Gastroesophageal sphincter (tissue), 4 donors: Measurements from ENCODE around the gene UBR3. TPM values are rescaled to one million over a fixed set of nuclear protein-coding genes. Genes with fewer than 3 reads are reported as not detected.
"Not testable (repeated sequence)": the region's sequence is repeated elsewhere in the genome, so short reads cannot be mapped to it uniquely, and the experiment has no call there.

ENCODE experiments used
- ATAC-seq: fragments of 150-250 bp; one replicate; pipeline ENCODE4 v1.9.1; 2016; ENCODE audit warnings: mild to moderate bottlenecking, moderate library complexity
- H3K27ac ChIP-seq, 4 donors: fragments of 200-600 bp; sonication (generic) in 3 of 4; 1 replicate in 3 of 4; 2 replicates in 1 of 4; pipeline ENCODE4 v1.5.1; 2016 to 2019
- H3K27me3 ChIP-seq: fragments of 200-600 bp; sonication (generic); one replicate; pipeline ENCODE4 v1.5.1; 2019
- H3K36me3 ChIP-seq, 2 donors: fragments of 200-600 bp; sonication (generic); one replicate each; pipeline ENCODE4 v1.5.1; 2019; ENCODE audit warnings: control low read depth in 1 of 2
- H3K4me1 ChIP-seq, 3 donors: fragments of 200-600 bp; sonication (generic); 1 replicate in 2 of 3; 2 replicates in 1 of 3; pipeline ENCODE4 v1.5.1; 2016 to 2019; ENCODE audit warnings: control low read depth in 2 of 3
- H3K4me3 ChIP-seq, 2 donors: fragments of 200-600 bp; sonication (generic); one replicate each; pipeline ENCODE4 v1.5.1; 2019; ENCODE audit warnings: mild to moderate bottlenecking in 1 of 2, moderate library complexity in 1 of 2
- H3K9me3 ChIP-seq, 3 donors: fragments of 200-600 bp; sonication (generic); one replicate each; pipeline ENCODE4 v1.5.1; 2017 to 2019; ENCODE audit warnings: control low read depth in 2 of 3
- EP300 ChIP-seq: sonication (generic); formaldehyde crosslinking; IDR thresholded peaks from one replicate; pipeline ENCODE4 v1.6.1; 2017; ENCODE audit warnings: antibody characterized with exemption, mild to moderate bottlenecking
- POLR2A ChIP-seq, 2 donors: fragments of 450-650 bp; IDR thresholded peaks; one replicate each; pipeline ENCODE4 v1.6.1; 2017; ENCODE audit warnings: antibody characterized with exemption in 2 of 2, mild to moderate bottlenecking in 2 of 2, moderate library complexity in 1 of 2
- POLR2AphosphoS5 ChIP-seq: sonication (generic); formaldehyde crosslinking; IDR thresholded peaks from one replicate; pipeline ENCODE4 v1.6.1; 2017; ENCODE audit warnings: antibody characterized with exemption
- WGBS, 2 donors: methylation state at CpG; one replicate each; pipeline ENCODE4 v1.1.5; 2018; ENCODE audit warnings: low coverage in 1 of 2; 5-methylcytosine and 5-hydroxymethylcytosine counted together
- small RNA-seq, 4 donors: library from RNA; depleted of rRNA; stranded (forward); fragments of <200 nt; gene quantifications; one replicate each; pipeline ENCODE3, GENCODE V24; 2016
- total RNA-seq, 4 donors: library from RNA; depleted of rRNA; stranded (reverse); fragments of >200 nt; gene quantifications; one replicate each; pipeline ENCODE4 v1.1.0, GENCODE V29; 2016
- TF ChIP-seq, protein P1 (sequence below), 4 experiments: fragments of 200-600 bp in 2 of 4; fragments of 450-650 bp in 2 of 4; sonication (generic) in 1 of 4; IDR thresholded peaks; one replicate each; pipeline ENCODE4 v1.5.1; 2017 to 2019; ENCODE audit warnings: antibody characterized with exemption in 4 of 4, mild to moderate bottlenecking in 2 of 4, moderate library complexity in 2 of 4

UBR3 gene
- total RNA-seq, 4 donors from 2014 or later, result 52.9 to 122 (median 66.9) TPM

GRCh38 chr2:170123593-170123992, 296.3 kb downstream of the UBR3 start:
- no peaks in the 10 kb centered on the region for H3K4me1 ChIP-seq
- H3K36me3 ChIP-seq, result no peaks in the 10 kb centered on the region
- ATAC-seq, result no peak
- no peak overlapping the region for H3K27ac ChIP-seq
- H3K9me3 ChIP-seq, result no peaks in the 10 kb centered on the region
- peaks cover 11% of the 10 kb centered on the region for H3K27me3 ChIP-seq
- WGBS, 2 donors, result 41 to 47% methylated on average over 2 of the region's 2 CpGs
- no peak overlapping the region for H3K4me3 ChIP-seq
- no peak for TF ChIP-seq POLR2AphosphoS5
- TF ChIP-seq POLR2A (IDR thresholded peaks at IDR 0.05), result no peak
- TF ChIP-seq EP300, result no peak
- TF ChIP-seq, protein P1, sequence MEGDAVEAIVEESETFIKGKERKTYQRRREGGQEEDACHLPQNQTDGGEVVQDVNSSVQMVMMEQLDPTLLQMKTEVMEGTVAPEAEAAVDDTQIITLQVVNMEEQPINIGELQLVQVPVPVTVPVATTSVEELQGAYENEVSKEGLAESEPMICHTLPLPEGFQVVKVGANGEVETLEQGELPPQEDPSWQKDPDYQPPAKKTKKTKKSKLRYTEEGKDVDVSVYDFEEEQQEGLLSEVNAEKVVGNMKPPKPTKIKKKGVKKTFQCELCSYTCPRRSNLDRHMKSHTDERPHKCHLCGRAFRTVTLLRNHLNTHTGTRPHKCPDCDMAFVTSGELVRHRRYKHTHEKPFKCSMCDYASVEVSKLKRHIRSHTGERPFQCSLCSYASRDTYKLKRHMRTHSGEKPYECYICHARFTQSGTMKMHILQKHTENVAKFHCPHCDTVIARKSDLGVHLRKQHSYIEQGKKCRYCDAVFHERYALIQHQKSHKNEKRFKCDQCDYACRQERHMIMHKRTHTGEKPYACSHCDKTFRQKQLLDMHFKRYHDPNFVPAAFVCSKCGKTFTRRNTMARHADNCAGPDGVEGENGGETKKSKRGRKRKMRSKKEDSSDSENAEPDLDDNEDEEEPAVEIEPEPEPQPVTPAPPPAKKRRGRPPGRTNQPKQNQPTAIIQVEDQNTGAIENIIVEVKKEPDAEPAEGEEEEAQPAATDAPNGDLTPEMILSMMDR (IDR thresholded peaks at IDR 0.05), result no peak

DNA sequence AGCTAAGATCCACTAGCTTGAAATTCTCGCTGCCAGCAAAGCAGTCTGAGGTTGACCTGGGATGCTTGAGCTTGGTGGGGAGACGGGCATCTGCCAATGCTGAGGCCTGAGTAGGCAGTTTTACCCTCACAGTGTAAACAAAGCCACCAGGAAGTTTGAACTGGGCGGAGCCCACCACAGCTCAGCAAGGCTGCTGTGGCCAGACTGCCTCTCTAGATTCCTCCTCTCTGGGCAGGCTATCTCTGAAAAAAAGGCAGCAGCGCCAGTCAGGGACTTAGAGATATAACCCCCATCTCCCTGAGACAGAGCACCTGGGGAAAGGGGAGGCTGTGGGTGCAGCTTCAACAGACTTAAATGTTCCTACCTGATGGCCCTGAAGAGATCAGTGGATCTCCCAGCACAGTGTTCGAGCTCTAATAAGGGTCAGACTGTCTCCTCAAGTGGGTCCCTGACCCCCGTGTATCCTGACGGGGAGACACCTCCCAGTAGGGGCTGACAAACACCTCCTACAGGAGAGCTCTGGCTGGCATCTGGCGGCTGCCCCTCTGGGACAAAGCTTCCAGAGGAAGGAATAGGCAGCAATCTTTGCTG, 299.0 kb downstream of the UBR3 start:
- H3K27ac ChIP-seq, ATAC-seq, H3K4me1 ChIP-seq, H3K36me3 ChIP-seq, H3K9me3 ChIP-seq, H3K4me3 ChIP-seq: not testable (repeated sequence)
- H3K27me3 ChIP-seq, result peaks cover 11% of the 10 kb centered on the region
- WGBS, 2 donors, result 100% methylated on average over 1 of the region's 8 CpGs; no CpG with 5 or more reads in 1 of the 2 donors

Small RNAs within 50 kb of the gene (small RNA-seq; reads per million reads assigned to genes)
- gene RNU6-1006P, result 0 reads per million in 4 donors

Other genes starting within 250 kb of the UBR3 start
- gene PPIG, start 243.1 kb upstream of the UBR3 start, total RNA-seq, result 10 to 100 TPM; 33.3 to 58.8 (median 37.6) TPM
- not detected for gene CFAP210, start 133.0 kb upstream of the UBR3 start, total RNA-seq
- gene PHOSPHO2, start 133.0 kb upstream of the UBR3 start, total RNA-seq, result 10 to 100 TPM in 1 of 4 donors, 1 to 10 TPM in 3; 4.4 to 10.7 (median 6.7) TPM
- 10 to 100 TPM; 24.1 to 67.2 (median 55.4) TPM for gene KLHL23, start 93.6 kb upstream of the UBR3 start, total RNA-seq
- gene SSB, start 28.6 kb upstream of the UBR3 start, total RNA-seq, result 100 to 1,000 TPM in 1 of 4 donors, 10 to 100 TPM in 3; 60.6 to 102 (median 78.3) TPM
- 10 to 100 TPM; 46.3 to 91.2 (median 71.1) TPM for gene METTL5, start 2.5 kb upstream of the UBR3 start, total RNA-seq